GM19438 (cell line): ENCODE data around the gene RND1.
A peak's percentile ranks its signal among the peaks of the same experiment; 100 is the strongest.
"Not testable (repeated sequence)": the region's sequence is repeated elsewhere in the genome, so short reads cannot be mapped to it uniquely, and the experiment has no call there.

Experiments
- ATAC-seq: cut with Tn5 transposase; IDR thresholded peaks from one replicate; pipeline ENCODE4 v1.9.1; 2021; ENCODE audit warnings: low read depth; ENCODE audit not compliant: unreplicated experiment

The RND1 gene

DNA sequence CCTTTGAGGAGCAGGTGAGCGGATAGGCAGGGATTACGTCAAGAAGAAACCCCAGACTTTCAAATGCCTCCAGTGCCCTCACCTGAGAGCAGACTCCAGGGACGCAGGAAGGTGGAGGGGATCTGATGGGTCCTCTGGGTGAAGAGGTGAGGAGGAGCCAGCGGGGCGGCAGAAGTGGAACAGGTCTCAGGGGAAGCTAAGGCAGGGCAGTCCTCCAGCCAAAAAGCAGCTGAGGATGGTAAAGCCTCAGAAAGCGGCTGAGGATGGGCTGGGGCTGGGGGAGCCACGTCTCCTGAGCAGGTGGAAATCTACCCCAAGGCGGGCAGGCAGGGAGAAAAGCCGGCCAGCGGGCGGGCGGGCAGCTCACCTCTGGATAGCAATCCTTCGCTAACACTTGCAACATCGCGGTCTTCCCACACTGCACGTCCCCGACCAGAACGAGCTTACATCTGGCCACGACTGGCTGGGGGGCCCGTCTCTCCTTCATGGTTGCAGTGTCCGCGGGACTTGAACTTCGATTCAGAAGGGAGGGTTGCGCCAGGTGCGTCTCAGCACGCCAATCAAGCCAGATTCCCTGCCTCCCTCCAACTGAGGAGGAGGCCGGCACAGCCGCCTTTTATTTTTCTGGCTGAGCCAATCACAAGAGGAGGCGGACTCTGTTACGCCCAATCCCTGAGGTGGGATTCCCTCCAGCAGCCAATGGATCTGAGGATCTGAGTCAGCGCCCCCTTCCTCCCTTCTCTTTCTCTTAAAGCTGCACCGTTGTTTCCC, at the start of gene RND1:
TSS of gene RND1 (minus strand) at position 590 of the 771 bp plus-strand sequence. CDS start at position 487, 103 bp downstream.
- peak; percentile 89 for ATAC-seq

DNA sequence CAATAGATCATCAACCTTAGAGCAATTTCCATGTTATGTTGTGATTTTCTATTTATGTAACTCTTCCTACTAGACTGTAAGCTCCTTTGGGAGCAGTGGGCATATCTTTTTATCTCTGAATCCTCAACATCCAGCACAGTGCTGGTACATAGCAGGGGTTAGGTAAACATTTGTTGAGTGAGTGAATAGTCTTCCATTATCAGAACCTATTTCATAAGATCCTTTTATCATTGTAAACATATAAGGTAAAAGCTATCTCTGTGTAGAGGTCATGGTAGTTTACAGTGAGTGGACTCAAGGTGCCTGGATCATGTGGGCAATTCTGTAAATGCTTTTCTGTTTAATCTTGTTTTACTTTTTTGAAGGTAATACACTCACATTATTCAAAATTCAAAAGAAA, 44.5 kb upstream of the RND1 start:
- ATAC-seq = no peak

DNA sequence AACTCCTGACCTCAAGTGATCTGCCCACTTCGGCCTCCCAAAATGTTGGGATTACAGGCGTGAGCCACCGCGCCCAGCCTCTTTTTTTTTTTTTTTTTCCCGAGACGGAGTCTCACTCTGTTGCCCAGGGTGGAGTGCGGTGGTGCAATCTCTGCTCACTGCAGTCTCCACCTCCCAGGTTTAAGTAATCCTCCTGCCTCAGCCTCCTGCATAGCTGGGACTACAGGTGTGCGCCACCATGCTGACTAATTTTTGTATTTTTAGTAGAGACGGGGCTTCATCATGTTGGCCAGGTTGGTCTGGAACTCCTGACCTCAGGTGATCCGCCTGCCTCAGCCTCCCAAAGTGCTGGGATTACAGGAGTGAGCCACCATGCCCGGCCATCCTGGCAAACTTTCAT, 44.0 kb upstream of the RND1 start:
- ATAC-seq = not testable (repeated sequence)

DNA sequence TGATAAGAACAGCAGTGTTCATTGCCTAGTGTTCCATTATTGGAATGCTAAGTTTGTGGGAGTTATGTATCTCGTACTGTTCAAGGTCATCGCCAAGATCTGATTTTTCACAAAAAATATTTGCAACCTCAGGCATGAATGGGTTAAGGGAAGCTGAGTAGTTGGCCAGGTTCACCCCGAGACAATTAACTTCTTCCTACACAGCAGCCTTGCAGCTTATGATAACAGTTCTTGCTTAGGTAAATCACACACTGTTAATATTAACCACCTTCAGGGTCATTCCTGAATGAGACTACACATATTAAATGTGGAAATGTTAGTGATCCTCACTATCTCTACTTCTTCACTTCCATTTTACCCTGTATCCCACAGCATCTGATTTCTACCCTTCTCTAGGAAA, 41.6 kb upstream of the RND1 start:
- ATAC-seq = no peak

DNA sequence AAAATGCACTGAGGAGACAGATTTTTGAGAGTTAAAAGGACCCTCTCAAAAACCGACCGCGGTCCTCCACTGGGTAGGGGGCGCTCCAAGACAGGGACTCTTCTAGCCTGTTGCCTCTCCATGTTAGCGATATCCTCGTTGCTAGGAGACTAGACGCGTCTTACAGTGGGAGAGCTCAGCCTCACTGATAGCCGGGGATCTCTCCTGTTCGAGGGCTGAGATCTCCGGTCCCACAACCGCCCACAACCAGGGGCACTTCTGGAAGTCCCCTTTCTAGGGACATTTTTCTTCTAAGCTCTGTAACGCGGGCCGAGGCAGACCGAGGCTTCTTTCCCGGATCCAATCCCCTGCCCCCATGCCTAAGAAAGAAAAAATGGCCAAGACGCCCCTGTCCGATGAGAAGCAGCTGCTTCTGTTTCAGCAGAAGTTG, 38.3 kb upstream of the RND1 start:
- ATAC-seq = no peak

DNA sequence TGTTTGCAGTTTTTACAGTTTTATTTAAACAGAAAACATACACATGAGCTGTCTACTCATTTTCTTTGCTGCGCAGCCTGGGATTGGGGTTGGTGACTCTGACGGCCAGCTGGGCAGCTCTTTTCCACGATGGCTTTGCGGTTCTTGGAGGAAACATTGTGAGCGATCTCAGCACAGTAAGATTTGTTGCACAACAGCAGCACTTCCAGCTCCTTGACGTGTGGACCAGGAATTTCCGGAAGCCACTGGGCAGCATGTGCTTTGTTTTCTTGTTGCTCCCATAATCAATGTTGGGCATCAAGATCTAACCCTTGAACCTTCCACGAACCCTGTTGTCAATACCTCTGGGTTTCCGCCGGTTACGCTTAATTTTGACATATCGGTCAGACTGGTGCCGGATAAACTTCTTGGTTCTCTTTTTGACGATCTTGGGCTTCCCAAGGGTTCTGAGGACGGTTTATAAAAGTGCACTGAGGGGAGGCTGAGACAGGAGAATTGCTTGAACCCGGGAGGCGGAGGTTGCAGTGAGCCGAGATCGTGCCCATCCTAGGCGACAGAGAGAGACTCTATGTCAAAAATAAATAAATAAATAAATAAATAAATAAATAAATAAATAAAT, 37.8 kb upstream of the RND1 start:
- ATAC-seq = no peak

DNA sequence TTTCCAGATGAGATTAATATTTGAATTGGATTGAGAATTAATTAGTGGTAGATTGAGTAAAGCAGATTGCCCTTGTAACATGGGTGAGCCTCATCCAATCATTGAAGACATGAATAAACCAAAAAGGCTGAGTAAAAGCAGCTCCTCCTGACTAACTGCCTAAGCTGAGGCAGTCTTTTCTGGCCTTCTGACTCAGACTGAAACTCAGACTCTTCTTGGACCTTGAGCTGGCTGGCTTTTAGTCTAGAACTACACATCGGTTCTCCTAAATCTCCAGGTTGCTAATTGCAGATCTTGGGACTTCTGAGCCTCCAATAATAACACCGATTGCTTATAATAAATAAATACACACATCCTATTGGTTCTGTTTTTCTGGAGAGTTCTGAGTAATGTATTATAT, 35.6 kb upstream of the RND1 start:
- peak; percentile 54 for ATAC-seq

DNA sequence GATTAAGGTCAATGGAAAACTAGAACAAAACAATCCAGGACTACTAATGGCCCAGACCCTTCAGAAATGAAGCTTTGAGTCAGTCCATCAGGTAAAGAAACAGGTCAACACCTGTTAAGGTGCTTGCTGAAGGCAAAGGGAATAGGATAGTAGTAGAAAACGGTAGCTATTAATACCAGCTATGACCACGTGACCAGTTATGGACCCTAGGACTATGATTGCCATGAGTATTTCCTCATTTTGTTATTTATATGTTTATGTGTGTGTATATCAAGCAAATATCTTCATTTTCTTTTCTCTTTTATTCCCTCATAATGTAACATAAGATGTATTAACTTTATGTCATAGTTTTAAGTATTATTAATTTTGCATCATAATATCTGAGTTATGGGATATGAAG, 34.0 kb upstream of the RND1 start:
- ATAC-seq = no peak

DNA sequence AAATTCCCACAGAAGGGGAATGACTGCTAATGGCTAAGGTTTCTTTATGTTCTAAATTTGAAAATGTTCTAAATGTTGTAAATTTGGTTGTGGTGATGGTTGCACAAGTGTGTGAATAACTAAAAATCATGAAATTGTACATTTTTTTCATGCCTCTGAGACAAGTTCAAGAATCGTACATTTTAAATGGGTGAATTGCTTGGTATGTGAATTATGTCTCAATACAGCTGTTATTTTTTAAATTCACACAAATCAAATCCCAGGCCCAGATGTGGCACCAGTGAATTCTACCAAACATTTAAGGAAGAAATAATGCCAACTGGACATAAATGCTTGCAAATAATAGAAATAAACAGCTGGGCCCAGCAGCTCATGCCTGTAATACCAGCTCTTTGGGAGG, 28.6 kb upstream of the RND1 start:
- no peak for ATAC-seq

DNA sequence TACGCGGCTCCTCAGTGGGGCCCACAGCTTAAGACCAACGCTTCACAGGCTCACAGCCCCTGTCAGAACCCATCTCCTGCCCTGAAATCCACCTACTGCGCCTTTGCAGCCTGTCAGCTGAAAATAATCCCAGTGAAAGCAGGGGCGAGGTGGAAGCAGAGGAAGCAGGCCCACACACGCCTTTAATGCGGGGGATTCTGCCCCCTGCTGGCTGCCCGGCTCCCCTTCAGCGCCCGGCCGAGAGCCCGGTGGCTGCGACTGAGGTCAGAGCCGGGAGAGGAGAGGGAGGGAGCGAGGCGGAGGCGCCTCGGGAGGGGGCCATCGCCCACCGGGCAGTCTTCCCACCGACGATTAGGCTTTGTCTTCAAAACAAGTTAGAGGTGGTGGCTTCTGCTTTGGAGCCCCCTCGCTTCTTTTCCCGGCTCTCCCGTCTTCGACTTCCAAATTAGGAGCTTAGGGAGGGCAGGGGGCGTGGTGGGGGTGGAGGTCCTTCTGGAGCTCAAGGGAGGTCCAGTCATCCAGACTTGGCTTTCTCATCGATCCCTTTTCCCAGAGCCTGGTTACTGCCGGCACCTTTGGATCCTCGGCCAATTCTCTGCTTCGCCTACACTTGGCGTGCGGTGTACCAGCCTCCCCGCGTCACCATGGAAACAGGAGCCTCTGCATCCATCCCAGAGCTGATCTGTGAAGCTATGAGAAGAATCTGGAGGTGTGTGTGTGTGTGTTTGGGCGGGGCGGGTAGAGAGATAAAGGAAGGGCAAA, 25.2 kb upstream of the RND1 start:
- no peak for ATAC-seq

DNA sequence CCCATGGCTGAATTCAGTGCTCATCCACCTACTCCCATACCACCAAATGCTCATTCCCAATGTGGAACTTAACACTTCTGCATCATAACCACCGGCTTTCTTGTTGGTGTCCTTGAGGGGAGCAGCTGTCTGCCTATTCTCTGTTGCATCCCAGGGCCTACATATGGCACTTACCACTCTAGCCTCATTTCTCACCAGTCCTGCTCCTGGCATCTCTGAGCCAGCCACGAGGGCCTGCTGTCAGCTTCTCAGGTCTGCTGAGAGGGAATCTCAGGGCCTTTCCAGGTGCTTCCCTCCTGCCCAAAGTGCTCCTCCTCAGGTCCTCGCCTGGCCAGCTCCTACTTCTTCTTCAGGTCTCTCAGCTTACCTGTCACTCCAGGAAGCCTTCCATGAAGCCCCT, 24.0 kb upstream of the RND1 start:
- ATAC-seq = no peak

DNA sequence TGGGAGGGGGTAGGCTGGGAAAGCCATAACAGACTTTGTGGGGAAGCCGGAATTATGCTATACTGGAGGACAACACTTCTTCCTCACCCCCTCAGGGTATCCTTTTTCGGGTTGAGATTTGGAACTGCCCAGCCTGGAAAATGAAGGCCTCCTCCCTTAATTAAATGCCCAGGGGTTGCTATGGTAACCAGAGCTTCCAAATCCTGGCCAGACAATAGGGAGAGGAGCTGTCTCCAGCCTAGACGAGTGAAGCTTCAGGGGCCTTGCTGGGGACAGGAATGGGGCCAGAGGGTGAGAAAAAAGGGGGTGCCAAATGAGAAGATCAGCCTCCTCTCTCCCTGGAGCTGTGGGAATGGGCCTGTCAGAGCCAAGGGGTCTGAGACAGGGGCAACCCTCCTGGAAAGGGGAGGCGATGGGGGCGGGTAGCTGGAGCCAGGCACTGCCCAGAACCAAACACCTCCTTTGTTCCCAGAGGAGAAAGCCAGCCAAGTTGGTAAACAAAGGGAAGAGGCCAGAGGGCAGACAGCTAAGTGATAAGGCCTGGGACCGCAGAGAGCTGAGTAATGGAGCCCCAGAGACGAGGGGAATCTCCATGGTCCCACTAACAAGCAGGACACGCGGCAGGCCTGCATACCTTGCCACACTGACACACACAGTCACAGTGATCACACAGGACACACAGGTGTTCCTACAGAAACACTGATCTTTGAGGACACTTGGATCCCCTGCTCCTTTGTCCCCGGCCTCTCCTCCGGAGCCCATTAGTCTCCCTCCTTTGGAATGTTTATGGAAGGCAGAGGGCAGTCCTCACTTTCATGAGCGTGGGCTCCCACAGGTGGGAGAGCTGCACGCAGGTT, 17.9 kb upstream of the RND1 start:
- no peak for ATAC-seq

DNA sequence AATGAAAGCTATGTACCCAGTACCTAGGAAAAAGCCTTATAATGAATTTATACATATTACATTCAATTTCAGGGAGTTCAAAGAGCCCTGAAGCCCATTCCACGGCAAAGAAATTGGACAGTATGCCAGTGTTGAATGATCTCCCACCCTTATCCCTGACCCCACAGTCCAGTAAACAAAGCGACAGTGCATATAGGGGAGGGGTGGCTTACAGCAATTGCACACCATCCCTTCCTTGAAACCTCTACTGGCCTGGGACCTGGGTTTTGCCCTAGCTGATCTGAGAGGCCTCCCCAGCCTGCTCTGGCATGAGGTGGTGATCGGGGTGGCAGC, 17.3 kb upstream of the RND1 start:
- no peak for ATAC-seq

DNA sequence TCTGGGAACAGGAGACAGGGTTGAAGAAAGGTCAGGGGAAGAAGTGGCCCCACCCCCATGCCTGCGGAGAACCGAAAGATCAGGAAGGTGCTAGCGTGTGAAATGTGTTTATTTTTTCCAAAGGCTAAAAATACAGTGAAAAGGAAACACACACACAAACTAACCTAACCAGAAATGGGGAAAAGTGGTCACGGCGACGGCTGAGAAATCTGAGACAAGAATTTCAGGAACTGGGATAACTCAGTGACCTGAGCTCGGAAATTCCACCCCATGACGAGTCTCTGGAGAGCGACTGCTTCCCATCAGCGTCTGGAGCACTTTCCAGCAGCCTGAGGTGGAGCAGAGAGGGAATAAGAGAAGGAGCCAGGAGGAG, 16.6 kb upstream of the RND1 start:
- no peak for ATAC-seq

DNA sequence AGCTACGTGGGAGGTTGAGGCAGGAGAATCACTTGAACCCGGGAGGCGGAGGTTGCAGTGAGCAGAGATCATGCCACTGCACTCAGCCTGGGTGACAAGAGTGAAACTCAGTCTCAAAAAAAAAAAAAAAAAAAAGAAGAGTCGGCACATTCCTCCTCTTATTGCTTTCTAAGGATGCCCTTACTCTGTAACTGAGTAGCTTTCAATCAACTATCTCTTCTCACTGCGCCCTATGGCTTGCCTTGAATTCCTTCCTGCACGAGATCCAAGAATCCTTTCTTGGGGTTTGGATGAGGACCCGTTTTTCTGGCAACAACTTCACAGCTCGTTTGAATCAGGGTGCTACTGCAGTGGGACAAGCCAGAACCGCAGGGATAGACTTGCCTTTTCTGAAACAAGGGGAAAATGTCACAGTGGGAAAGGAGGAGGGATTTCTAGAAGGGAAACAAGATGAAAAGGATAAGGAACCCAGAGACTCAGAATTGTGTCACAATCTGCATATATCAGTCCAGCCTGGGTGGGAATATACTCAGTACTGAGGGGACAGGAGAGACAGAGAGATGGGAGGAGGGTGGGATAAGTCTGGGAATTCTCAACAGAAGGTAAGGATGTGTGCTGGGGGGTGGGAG, 16.1 kb upstream of the RND1 start:
- no peak for ATAC-seq

DNA sequence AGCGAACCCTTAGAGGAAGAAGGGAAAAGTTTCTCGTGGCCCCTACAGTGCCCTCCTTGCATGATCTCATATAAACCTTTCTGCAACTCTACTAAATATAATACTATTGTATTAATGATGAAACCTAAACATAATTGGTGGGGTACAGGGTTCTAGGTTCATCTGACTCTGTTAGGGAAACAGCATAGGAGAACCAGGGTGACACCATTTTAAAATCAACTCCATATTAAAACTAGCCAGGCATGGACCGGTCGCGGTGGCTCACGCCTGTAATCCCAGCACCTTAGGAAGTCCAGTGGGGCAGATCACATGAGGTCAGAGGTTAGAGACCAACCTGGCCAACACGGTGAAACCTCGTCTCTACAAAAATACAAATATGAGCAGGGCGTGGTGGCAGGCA, 15.0 kb upstream of the RND1 start:
- ATAC-seq = no peak

DNA sequence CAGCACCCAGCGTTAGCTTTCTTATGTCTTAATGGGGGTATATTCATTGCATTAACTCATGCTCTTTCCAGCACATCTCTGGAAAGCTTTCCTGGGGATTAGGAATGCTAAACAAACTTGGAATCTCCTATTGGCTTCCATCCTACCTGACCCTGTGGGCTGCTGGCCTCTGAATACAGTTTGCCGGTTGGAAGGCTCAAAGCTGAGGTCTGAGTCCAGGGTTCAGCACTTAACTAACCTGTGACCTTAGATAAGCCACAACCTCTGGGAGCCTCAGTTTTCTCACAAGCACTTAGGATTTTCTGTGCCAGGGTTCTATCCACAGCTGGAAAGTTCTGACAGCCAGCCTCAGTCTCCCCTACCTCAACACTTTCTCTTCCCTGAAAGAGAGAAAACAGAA, 12.9 kb upstream of the RND1 start:
- ATAC-seq = no peak

DNA sequence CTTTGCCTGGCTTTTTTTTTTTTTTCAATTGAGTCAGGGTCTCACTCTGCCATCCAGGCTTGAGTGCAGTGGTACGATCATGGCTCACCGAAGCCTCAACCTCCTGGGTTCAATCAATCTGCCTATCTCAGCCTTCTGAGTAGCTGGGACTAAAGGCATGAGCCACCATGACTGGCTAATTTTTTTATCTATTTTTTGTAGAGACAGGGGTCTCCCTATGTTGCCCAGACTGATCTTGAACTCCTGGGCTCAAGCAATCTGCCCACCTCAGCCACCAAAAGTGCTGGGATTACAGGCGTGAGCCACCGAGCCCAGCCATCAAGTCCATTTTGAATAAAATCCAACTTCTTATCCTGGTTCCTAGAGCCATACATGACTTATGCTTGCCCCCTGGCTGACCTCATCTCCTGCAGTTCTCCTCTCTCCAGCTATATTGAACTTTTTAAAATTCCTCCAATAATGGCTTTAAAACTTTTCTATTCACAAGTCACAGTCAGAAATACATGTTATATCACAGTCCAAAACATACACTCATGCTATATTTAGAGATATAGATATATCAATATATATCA, 10.4 kb upstream of the RND1 start:
- no peak for ATAC-seq

DNA sequence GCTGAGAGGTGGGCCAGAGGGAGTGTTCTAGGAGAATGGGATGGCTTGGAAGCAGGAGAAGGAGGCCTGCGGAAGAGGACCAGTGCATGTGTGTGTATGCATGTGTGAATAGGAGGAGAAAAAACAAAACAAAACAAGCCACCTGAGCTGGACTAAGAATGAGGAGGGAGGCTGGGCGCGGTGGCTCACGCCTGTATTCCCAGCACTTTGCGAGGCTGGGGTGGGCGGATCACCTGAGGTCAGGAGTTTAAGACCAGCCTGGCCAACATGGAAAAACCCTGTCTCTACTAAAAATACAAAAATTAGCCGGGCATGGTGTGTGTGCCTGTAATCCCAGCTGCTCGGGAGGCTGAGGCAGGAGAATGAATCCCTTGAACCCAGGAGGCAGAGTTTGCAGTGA, 7.9 kb upstream of the RND1 start:
- ATAC-seq = not testable (repeated sequence)

DNA sequence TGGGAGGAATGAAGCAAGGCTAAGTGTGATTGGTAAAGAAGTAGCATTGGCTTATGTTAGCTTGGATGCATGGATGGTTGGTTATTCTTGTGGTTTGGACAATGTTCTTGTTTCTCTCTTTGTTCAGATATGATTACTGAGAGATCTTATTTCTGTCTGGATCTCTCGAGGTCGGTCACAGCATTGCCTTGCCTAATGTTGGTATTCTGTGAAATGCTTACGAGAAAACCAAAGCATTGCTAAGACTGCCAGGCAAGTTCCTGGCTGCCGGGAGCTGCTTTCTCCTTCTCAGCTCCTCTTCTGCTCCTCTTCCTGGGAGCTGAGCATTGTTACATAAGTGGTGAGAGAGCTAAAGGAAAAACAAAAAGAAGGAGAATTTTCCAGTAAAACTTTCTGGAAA, 7.4 kb upstream of the RND1 start:
- ATAC-seq = no peak
